HuH-7 (cell line): Measurements from ENCODE around the gene ARPC1A.

Source experiments
- DNase-seq: peaks from one replicate; pipeline ENCODE4 v3.0.0; 2011; ENCODE audit warnings: low spot score

The ARPC1A gene

GRCh38 chr7:99390941-99391602 is 65.4 kb downstream of the ARPC1A start:
- no peak for DNase-seq

GRCh38 chr7:99392046-99392445 is 66.3 kb downstream of the ARPC1A start:
- DNase-seq = no peak

DNA sequence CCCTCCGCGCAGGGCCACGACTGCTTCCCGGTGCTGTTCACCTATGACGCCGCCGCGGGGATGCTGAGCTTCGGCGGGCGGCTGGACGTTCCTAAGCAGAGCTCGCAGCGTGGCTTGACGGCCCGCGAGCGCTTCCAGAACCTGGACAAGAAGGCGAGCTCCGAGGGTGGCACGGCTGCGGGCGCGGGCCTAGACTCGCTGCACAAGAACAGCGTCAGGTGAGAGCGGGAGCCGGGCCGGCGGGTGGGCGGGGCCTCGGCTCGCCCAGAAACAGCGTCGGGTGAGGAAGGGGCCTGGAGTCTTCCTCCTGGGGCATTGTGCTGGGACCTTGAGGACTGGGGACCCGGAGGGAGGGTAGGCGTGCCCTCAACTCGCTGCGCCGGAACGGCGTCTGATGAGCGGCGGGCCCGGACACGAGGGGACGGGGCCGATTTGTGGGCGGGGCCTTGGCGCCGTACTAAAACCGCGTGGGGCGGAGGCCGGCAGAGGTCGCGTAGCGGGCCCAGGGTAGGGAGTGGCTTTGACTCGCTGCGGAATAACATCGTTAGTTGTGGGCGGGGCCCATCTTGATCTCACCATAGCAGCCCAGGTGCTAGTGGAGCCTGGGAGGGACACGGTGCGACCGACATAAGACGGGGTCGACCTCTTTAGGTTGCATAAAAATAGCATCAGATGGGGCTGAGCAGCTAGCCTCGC is 67.1 kb downstream of the ARPC1A start:
- no peak for DNase-seq

DNA sequence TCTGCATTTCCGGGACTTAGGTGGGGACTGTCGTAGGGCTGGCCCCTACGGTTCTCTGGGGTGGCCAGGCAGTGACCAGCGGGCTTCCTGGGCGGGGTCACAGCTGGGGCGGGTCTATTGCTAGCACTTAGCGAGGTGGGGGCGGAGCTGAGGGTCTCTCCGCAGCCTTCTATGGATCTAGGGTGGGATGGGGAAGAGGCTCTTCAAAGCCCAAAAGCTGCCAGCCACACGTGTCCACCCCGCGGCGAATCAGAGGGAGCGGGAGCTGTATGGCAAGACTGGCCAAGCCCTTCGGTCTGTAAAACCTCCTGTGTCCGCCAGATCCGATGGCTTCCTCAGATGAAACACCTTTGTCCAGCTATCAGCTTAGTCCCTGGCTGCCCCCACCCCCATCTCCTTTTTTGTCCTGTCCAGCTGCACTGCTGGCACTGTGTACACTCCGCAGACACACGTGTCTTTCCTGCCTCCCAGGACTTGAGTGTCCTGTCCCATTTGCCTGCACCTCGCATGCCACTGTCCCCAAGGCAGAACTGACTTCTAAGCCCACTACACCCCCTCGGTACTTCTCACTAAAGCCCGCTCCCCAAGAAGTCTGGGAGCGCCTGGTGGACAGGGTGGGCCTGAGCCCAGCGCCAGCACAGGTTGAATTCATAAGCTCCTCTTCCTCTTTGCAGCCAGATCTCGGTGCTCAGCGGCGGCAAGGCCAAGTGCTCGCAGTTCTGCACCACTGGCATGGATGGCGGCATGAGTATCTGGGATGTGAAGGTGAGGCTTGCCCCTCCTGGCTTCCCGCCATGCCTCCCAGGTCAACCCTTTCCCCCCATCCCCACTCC is 67.9 kb downstream of the ARPC1A start:
- no peak for DNase-seq

DNA sequence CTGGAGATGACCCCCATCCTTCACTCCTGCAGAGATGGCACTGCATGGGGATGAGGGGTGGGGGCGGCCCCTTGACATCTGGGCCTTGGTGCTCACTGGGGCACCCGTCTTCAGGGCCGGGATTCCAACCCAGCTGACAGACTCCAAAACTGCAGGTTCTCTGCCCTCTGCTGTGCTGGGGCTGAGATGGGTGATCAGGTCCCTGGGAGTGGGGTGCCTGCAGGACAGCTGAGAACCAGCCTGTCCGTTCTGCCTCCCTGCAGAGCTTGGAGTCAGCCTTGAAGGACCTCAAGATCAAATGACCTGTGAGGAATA is 68.4 kb downstream of the ARPC1A start:
- no peak for DNase-seq

DNA sequence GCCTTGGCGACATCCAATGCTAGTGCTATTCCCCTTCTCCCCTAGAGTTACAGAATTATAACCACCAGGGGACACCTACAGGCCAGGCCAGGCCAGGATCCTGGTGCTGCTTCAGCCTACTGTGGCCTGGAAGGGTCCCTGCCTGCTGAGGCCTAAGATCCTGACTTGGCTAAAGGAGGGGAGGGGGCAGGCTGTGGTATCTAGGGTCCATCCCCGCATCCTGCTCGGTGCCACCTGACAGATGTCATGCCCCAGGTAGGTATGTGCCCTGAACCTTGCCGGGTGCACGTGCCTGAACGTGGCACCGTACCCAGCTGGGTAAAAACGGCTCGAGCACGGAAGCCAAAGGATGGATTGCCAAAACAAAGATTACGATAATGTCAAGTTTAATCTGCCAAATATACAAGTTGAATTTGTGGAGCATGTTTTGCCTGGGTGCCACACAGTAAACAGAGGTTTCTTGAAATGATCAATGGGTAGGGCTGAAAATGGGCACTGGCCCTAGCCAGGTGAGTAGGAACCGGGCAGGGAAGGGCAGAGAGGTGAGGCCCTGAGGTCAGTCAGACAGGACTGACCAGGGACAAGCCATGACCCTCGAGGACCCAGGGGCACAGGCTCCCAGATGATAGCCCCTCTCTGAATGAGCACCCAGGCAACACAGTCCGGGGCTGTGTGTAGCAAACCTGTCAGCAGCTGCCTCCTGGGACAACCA is 70.1 kb downstream of the ARPC1A start:
- DNase-seq = no peak

GRCh38 chr7:99396418-99397296 is 71.0 kb downstream of the ARPC1A start:
- DNase-seq = no peak

- DNase-seq = no peak
Observed at GRCh38 chr7:99397297-99397983, 71.7 kb downstream of the ARPC1A start.

DNA sequence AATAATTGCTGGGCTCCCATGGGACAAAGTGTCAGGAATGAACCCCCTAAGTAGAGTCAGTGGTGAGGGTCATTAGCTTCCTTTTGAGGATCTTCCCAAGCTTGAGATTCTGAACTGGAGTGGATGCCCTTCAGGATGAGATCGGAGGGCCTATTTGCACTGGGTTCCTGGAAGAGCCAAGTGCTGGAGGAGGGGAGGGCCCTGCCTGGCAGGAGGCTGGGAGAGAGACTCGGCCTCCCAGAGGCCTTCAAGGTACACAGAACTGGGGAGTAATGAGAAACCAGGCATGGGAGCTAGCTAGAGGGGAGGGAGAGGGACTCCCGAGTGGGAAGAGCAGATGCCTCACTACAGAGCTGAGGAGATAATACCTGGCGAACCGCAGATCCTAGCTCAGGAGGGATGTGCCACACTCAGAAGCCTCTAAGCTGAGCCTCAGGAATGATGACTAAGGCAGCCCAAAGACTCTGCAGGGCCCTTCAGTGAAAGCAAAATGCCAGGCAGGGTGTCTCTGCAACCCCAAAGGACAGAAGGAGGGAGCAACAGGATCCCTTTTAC is 73.3 kb downstream of the ARPC1A start:
- no peak for DNase-seq

- no peak for DNase-seq
Observed at GRCh38 chr7:99399597-99399996, 73.9 kb downstream of the ARPC1A start.

DNA sequence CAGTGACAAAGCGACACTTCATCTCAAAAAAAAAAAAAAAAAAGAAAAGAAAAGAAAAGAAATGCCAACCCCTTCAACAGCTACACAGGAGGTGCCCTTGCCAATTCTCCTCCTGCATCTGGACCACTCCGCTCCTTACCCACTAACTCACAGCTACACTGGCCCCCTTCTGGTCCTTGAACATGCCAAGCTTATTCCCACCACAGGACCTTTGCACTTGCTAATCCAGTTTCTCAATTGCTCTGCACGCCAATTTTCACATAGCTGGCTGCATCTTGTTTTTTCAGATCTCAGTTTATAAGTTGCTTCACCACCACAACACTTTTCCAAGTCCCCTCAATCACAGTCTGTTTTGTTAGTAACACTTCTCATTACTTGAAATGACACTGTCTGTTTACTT is 77.2 kb downstream of the ARPC1A start:
- DNase-seq = no peak

- no peak for DNase-seq
Observed at GRCh38 chr7:99403764-99404163, 78.1 kb downstream of the ARPC1A start.

- no peak for DNase-seq
Observed at GRCh38 chr7:99404235-99404976, 78.7 kb downstream of the ARPC1A start.

- no peak for DNase-seq
Observed at GRCh38 chr7:99404977-99405320, 79.3 kb downstream of the ARPC1A start.

GRCh38 chr7:99406557-99406956 is 80.9 kb downstream of the ARPC1A start:
- DNase-seq = no peak

- DNase-seq = peak; percentile 56
Observed at GRCh38 chr7:99407872-99408378, 82.2 kb downstream of the ARPC1A start.

DNA sequence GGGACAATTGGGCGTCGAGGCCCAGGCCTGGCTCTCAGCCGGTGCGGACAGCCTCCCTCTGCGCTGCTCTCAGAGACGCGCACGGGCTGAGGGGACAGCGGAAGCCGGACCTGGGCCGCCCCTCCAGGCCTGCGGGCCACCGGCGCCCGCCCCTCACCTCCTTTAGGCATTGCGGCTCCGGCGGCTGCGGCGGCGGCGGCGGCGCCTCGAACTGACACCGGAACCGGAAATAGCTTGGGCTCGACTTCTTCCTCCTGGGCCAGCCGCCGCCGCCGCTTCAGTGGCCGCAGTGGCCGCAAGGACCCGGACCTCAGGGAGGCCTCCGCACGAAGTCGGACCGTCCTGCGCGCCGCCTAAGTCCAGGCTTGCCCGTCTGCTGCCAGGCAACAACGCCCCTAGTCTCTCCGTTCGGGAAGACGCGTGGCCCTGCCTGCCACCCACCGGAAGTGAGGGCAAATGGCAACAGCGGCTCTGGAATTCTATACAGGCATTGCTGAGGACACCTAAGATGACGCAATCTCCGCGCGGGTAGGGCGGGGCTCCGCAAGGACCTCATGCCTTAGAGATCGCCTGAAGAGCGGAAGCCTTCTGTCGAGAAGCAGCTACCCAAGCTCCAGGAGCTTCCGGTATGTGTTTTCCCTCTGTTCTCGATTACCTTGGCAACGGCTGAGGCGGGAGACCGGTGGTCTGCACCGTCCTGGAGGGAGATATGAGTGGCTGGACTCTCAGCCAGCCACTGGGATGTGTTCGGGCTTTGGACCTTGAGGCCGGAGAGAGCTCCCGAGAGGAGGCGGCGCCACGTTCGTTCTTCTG is 82.9 kb downstream of the ARPC1A start, which contains the start of the genes BUD31 and PDAP1:
BUD31 (plus strand) TSS at position 591 of the 813 bp plus-strand sequence. CDS start 2,124 bp downstream, outside the sequence.
PDAP1 (minus strand) TSS at position 219 of the 813 bp plus-strand sequence; CDS start at position 170, 49 bp downstream.
- DNase-seq = peak; percentile 97

GRCh38 chr7:99409192-99409572 is 83.5 kb downstream of the ARPC1A start:
- no peak for DNase-seq

- DNase-seq = no peak
Observed at GRCh38 chr7:99409806-99410205, 84.1 kb downstream of the ARPC1A start.
